ENCODE results near the gene VPS9D1.
"Not testable (repeated sequence)": the region's sequence is repeated elsewhere in the genome, so short reads cannot be mapped to it uniquely, and the experiment has no call there.

VPS9D1 gene

GRCh38 chr16:89693931-89694783 lies 26.5 kb downstream of the VPS9D1 start:
- no peak for DNase-seq (ENCODE audit: low spot score)

- no peak for DNase-seq (ENCODE audit: low spot score)
Measured at GRCh38 chr16:89693289-89693731, 27.4 kb downstream of the VPS9D1 start.

GRCh38 chr16:89691986-89692569 lies 28.6 kb downstream of the VPS9D1 start:
- no peak for DNase-seq (ENCODE audit: low spot score)

- DNase-seq (ENCODE audit: low spot score), result no peak
Measured at GRCh38 chr16:89691231-89691985, 29.3 kb downstream of the VPS9D1 start.

- DNase-seq (ENCODE audit: low spot score), result no peak
Measured at GRCh38 chr16:89690392-89690901, 30.3 kb downstream of the VPS9D1 start.

- not testable (repeated sequence) for DNase-seq (ENCODE audit: low spot score)
Measured at GRCh38 chr16:89689621-89690020, 31.1 kb downstream of the VPS9D1 start.

- DNase-seq (ENCODE audit: low spot score), result no peak
Measured at GRCh38 chr16:89689142-89689541, 31.6 kb downstream of the VPS9D1 start.

GRCh38 chr16:89688395-89688794 lies 32.3 kb downstream of the VPS9D1 start:
- no peak for DNase-seq (ENCODE audit: low spot score)

- DNase-seq (ENCODE audit: low spot score), result no peak
Measured at GRCh38 chr16:89687092-89687940, 33.4 kb downstream of the VPS9D1 start.

GRCh38 chr16:89686520-89687091 lies 34.1 kb downstream of the VPS9D1 start, which contains the start of gene CDK10:
Gene CDK10, plus strand, starts transcription at chr16:89686689. Its CDS starts 22 bp downstream, at chr16:89686711.
- DNase-seq (ENCODE audit: low spot score), result peak; percentile 83

GRCh38 chr16:89685916-89686315 lies 34.8 kb downstream of the VPS9D1 start:
- DNase-seq (ENCODE audit: low spot score), result no peak

GRCh38 chr16:89678258-89678657 lies 42.4 kb downstream of the VPS9D1 start:
- no peak for DNase-seq (ENCODE audit: low spot score)

GRCh38 chr16:89672177-89672941 lies 48.3 kb downstream of the VPS9D1 start:
- no peak for DNase-seq (ENCODE audit: low spot score)

- DNase-seq (ENCODE audit: low spot score), result not testable (repeated sequence)
Measured at GRCh38 chr16:89671565-89671964, 49.1 kb downstream of the VPS9D1 start.

- no peak for DNase-seq (ENCODE audit: low spot score)
Measured at GRCh38 chr16:89670496-89671431, 49.9 kb downstream of the VPS9D1 start.

GRCh38 chr16:89669755-89670154 lies 50.9 kb downstream of the VPS9D1 start:
- DNase-seq (ENCODE audit: low spot score), result no peak

- no peak for DNase-seq (ENCODE audit: low spot score)
Measured at GRCh38 chr16:89668790-89669158, 51.9 kb downstream of the VPS9D1 start.

- DNase-seq (ENCODE audit: low spot score), result no peak
Measured at GRCh38 chr16:89667633-89668032, 53.1 kb downstream of the VPS9D1 start.

GRCh38 chr16:89667000-89667399 lies 53.7 kb downstream of the VPS9D1 start:
- not testable (repeated sequence) for DNase-seq (ENCODE audit: low spot score)

Data from CD4-positive, alpha-beta T cell treated with Interleukin-6 at 100 ng/mL for 8 hours (primary cell).